AG09309 (cell line): ENCODE data around the gene RALGAPB.
"Not testable (repeated sequence)": the region's sequence is repeated elsewhere in the genome, so short reads cannot be mapped to it uniquely, and the experiment has no call there.

Source experiments
- DNase-seq: peaks from one replicate; pipeline ENCODE4 v3.0.0-alpha.2; 2010; ENCODE audit warnings: low read depth
- H3K4me3 ChIP-seq: 2 replicates; pipeline ENCODE4 v1.5.1; 2011; ENCODE audit warnings: mild to moderate bottlenecking, low read depth, low read length, moderate library complexity; ENCODE audit not compliant: control insufficient read depth
- TF ChIP-seq, protein P1 (sequence below): IDR thresholded peaks from 2 replicates; pipeline ENCODE4 v1.5.1; 2011; ENCODE audit warnings: mild to moderate bottlenecking, low read depth, low read length, inconsistent platforms; ENCODE audit not compliant: insufficient read depth, control insufficient read depth; ENCODE audit errors: missing control alignments

RALGAPB gene

DNA sequence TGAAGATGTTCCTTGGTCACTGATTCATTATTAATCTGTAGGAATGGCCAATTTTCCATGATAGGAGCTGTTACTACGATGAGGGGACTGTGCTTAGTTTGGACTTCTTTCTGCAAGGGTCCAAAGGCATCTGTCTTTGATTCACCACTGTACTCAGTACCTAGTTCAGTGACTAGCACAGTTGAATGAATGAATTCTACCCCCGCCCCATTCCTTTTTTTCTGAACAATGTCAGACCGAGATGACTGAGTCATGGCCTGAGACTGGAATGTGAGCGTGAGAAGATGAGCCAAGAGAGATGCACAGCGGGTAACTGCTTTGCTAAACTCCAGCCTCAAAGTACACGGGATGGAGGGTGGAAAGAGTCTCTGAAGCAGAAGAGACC, 37.1 kb upstream of the RALGAPB start:
- H3K4me3 ChIP-seq, result no peak overlapping the region
- TF ChIP-seq, protein P1, sequence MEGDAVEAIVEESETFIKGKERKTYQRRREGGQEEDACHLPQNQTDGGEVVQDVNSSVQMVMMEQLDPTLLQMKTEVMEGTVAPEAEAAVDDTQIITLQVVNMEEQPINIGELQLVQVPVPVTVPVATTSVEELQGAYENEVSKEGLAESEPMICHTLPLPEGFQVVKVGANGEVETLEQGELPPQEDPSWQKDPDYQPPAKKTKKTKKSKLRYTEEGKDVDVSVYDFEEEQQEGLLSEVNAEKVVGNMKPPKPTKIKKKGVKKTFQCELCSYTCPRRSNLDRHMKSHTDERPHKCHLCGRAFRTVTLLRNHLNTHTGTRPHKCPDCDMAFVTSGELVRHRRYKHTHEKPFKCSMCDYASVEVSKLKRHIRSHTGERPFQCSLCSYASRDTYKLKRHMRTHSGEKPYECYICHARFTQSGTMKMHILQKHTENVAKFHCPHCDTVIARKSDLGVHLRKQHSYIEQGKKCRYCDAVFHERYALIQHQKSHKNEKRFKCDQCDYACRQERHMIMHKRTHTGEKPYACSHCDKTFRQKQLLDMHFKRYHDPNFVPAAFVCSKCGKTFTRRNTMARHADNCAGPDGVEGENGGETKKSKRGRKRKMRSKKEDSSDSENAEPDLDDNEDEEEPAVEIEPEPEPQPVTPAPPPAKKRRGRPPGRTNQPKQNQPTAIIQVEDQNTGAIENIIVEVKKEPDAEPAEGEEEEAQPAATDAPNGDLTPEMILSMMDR, result no peak
- DNase-seq, result peak; percentile 59

DNA sequence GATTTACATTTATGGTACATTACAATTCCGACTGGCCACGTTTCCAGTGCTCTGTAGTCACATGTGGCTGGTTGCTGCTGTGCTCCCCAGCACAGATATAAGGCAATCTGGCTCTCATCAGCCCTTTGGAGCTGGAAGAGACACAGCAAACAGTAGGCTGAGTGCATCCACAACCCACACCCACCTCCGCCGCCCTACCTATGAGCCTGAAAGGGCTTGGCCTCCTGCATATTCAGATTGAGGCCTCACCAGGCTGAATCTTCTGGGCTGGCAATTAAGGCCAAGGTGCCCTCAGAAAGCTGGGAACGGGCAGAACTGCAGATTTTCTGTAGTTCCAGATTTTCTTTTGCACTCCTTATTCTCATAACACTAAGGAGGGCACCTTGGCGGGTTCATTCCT, 34.8 kb upstream of the RALGAPB start:
- no peak overlapping the region for H3K4me3 ChIP-seq
- no peak for DNase-seq
- TF ChIP-seq, protein P1, result no peak

DNA sequence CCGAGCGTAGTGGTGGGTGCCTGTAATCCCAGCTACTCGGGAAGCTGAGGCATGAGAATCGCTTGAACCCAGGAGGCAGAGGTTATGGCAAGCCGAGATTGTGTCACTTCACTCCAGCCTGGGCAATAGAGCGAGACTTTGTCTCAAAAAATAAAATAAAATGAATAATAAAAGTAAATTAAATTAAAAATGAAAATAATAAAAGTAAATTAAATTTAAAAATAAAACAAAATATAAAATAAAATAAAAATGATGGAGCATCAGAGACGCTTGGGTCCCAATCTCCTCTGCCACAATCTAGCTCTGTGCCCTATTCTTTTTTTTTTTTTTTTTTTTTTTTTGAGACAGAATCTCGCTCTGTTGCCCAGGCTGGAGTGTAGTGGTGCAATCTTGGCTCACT, 31.5 kb upstream of the RALGAPB start:
- not testable (repeated sequence) for H3K4me3 ChIP-seq, DNase-seq

DNA sequence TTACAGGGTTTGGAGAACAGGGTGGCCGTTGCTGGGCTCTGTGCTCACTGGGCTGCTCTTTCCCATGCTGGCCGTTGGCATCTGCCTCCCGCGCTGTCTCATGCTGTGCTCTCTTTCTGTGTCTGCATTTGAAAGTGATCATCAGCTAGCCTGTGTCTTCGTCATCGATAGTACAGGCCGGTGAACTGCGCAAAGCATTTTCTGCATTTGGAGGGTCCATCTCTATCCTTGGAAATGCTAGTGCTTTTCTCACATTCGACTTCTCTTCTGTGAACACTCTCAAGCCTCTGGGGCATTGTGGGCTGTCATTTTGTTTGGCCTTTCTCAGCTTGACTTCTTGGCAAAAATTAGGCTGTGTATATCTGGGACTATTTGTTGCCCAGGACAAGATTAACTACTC, 30.7 kb upstream of the RALGAPB start:
- TF ChIP-seq, protein P1, result no peak
- H3K4me3 ChIP-seq, result no peak overlapping the region
- DNase-seq, result no peak

DNA sequence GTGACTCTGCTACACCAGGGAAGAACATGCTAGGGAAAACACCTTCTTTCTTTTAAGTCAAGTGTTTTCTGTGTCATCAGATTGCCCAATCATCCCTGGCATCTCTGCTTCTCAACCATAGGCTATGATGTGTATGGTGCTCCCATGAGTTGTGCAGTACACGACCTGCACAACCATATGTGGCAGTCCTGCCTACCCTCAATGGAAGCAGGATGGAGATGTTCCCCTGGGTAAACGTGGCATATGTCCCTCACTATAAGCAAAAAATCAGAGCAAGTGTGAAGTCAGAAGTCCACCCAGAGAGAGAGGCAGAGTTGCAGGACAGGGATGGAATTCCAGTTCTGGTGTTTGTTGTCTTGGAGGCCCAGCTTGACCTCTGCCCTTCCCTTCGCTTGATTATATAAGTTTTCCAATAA, 27.3 kb upstream of the RALGAPB start:
- TF ChIP-seq, protein P1, result no peak
- no peak overlapping the region for H3K4me3 ChIP-seq
- no peak for DNase-seq

DNA sequence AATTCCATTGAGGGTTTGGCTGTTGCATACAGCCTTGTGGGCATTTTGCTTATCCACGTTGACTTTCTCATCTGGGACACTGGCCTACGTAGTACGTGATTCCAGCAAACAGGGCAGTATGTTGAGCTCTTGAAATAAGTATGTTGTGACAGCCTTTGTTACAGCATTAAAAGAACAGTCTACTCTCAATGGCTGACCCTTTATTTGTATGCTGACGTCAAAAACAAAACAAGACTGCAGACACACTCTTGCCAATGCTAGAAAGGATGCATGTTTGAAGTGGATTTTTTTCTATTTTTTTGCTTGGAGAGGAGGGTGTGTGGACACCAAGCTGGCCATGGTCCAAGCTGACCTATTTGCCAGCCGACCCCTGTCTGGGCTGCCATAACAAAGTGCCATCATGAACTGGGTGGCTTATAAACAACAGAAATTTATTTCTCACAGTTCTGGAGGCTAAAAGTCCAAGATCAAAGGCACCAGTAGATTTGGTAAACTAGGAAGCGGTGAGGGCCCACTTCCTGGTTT, 26.7 kb upstream of the RALGAPB start:
- TF ChIP-seq, protein P1, result no peak
- H3K4me3 ChIP-seq, result peak overlapping the region; percentile 76
- no peak for DNase-seq

DNA sequence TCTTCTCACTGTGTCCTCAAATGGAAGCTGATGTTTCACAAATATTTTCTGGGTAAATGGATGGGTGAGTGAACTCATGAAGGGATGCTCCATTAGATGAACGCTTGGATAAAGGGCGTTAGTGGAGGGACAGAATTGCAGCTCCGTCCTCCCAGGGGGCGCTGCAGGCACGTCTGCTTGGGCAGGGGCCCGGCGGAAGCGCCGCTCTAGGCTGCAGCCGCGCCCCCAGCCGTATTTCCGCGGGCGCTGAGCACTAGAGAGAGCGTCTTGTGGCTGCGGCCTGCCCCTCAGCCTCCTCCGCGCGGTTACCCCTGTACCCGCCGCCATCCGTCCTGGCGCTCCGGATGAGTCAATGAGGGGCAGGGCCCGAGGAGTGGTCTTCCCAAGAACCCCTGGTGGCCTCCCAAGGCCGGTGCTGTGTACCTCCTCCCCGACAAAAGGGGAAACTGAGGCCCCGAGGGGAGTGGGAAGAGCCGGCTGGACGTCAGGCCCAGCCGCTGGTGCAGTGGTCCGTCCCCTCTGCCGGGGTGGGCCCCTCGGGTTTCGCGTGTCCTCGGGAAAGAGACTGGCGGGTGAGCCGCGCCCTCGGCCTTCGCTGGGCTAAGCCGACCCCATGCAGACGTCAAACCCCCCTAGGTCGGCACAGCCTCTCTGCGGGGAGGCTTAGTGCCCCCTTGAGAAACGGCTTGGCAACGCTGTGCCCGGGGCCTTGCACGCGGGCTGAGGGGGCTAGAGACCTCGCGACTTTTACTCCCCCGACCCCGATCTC, 26.0 kb upstream of the RALGAPB start:
- TF ChIP-seq, protein P1, result peak; percentile 95
- H3K4me3 ChIP-seq, result peak overlapping the region; percentile 76
- peak; percentile 83 for DNase-seq
